Measurements from ENCODE around the gene TTLL5. TPM values are rescaled to one million over a fixed set of nuclear protein-coding genes. Genes with fewer than 3 reads are reported as not detected.

Gene TTLL5
- total and polyA plus RNA-seq, 2 of the 13 experiments (the other 11 are each of a cell fraction or from before 2014, with no cell fraction given): 11.8 to 18.8 TPM

DNA sequence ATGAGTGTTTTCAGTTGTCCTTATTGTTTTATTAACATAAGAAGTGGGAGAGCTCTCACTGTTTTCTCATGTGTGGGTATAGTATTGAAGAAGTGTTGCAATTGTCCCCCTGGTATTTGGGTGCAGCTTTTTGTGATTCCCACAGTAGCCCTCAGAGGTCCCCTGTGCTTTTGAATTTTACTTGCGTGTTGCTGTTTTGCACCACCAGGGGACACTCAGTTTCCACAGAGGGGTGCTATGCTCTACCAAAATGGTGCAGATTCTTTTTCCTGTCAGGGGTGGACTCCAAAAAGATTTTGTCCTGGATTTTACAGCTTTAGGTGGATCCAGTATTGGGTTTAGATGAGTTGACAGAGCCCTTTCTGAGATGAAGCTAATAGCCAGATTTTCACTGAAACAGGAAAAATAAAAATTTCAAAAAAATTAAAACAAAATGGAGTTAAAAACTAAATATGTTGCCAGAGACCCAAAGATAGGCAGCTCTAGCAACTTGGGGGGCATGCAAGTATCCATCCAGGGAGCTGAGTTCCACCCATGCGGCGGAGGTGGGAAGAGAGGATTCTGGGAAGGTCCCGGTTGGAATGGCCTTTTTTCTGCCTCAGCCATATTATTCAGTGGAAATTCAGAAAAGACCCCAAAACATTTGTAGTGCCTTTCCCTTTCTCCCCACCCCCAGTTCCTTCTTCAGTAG, 50.2 kb downstream of the TTLL5 start (continued):
- TF ChIP-seq TBL1XR1 (IDR thresholded peaks at IDR 0.05; ENCODE audit: borderline replicate concordance, low read length, partially characterized antibody) (no peak), NFYB (CRISPR knock-in tag; IDR thresholded peaks at IDR 0.05) (no peak), ZBTB20 (CRISPR knock-in tag; IDR thresholded peaks at IDR 0.05; ENCODE audit: borderline replicate concordance, low read depth) (no peak)
- TF ChIP-seq, protein P1, sequence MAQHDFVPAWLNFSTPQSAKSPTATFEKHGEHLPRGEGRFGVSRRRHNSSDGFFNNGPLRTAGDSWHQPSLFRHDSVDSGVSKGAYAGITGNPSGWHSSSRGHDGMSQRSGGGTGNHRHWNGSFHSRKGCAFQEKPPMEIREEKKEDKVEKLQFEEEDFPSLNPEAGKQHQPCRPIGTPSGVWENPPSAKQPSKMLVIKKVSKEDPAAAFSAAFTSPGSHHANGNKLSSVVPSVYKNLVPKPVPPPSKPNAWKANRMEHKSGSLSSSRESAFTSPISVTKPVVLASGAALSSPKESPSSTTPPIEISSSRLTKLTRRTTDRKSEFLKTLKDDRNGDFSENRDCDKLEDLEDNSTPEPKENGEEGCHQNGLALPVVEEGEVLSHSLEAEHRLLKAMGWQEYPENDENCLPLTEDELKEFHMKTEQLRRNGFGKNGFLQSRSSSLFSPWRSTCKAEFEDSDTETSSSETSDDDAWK (CRISPR knock-in tag; IDR thresholded peaks at IDR 0.05): no peak
- TF ChIP-seq, protein P2, sequence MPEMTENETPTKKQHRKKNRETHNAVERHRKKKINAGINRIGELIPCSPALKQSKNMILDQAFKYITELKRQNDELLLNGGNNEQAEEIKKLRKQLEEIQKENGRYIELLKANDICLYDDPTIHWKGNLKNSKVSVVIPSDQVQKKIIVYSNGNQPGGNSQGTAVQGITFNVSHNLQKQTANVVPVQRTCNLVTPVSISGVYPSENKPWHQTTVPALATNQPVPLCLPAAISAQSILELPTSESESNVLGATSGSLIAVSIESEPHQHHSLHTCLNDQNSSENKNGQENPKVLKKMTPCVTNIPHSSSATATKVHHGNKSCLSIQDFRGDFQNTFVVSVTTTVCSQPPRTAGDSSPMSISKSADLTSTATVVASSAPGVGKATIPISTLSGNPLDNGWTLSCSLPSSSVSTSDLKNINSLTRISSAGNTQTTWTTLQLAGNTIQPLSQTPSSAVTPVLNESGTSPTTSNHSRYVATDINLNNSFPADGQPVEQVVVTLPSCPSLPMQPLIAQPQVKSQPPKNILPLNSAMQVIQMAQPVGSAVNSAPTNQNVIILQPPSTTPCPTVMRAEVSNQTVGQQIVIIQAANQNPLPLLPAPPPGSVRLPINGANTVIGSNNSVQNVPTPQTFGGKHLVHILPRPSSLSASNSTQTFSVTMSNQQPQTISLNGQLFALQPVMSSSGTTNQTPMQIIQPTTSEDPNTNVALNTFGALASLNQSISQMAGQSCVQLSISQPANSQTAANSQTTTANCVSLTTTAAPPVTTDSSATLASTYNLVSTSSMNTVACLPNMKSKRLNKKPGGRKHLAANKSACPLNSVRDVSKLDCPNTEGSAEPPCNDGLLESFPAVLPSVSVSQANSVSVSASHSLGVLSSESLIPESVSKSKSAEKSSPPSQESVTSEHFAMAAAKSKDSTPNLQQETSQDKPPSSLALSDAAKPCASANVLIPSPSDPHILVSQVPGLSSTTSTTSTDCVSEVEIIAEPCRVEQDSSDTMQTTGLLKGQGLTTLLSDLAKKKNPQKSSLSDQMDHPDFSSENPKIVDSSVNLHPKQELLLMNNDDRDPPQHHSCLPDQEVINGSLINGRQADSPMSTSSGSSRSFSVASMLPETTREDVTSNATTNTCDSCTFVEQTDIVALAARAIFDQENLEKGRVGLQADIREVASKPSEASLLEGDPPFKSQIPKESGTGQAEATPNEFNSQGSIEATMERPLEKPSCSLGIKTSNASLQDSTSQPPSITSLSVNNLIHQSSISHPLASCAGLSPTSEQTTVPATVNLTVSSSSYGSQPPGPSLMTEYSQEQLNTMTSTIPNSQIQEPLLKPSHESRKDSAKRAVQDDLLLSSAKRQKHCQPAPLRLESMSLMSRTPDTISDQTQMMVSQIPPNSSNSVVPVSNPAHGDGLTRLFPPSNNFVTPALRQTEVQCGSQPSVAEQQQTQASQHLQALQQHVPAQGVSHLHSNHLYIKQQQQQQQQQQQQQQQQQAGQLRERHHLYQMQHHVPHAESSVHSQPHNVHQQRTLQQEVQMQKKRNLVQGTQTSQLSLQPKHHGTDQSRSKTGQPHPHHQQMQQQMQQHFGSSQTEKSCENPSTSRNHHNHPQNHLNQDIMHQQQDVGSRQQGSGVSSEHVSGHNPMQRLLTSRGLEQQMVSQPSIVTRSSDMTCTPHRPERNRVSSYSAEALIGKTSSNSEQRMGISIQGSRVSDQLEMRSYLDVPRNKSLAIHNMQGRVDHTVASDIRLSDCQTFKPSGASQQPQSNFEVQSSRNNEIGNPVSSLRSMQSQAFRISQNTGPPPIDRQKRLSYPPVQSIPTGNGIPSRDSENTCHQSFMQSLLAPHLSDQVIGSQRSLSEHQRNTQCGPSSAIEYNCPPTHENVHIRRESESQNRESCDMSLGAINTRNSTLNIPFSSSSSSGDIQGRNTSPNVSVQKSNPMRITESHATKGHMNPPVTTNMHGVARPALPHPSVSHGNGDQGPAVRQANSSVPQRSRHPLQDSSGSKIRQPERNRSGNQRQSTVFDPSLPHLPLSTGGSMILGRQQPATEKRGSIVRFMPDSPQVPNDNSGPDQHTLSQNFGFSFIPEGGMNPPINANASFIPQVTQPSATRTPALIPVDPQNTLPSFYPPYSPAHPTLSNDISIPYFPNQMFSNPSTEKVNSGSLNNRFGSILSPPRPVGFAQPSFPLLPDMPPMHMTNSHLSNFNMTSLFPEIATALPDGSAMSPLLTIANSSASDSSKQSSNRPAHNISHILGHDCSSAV (CRISPR knock-in tag; IDR thresholded peaks at IDR 0.05; ENCODE audit: borderline replicate concordance): no peak
- TF ChIP-seq, protein P3, sequence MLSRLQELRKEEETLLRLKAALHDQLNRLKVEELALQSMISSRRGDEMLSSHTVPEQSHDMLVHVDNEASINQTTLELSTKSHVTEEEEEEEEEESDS (CRISPR knock-in tag; IDR thresholded peaks at IDR 0.05; ENCODE audit: borderline replicate concordance): no peak
